RWPE1 (cell line): Measurements from ENCODE around the gene CD300LB.

ENCODE experiments used
- CTCF ChIA-PET: fragments of 350-600 bp; sonication (Branson Sonifier 250); formaldehyde crosslinking; extraction: SDS; loops from one replicate; lab custom pipeline; 2021; lab: Yijun Ruan, JAX
- POLR2A ChIA-PET: fragments of 400-600 bp; formaldehyde crosslinking; extraction: SDS; loops from one replicate; lab custom pipeline; 2020; ENCODE audit warnings: antibody characterized with exemption; ENCODE audit not compliant: low non-redundant PET; lab: Yijun Ruan, JAX
- DNase-seq: peaks from one replicate; pipeline ENCODE4 v3.0.0; 2012; ENCODE audit warnings: low spot score
- H3K27ac ChIP-seq: fragments of 450-650 bp; 2 replicates; pipeline ENCODE4 v1.5.1; 2017
- CTCF ChIP-seq: fragments of 450-650 bp; conservative IDR thresholded peaks from 2 replicates; pipeline ENCODE4 v1.5.1; 2017; ENCODE audit warnings: low read depth, mild to moderate bottlenecking

Gene CD300LB

DNA sequence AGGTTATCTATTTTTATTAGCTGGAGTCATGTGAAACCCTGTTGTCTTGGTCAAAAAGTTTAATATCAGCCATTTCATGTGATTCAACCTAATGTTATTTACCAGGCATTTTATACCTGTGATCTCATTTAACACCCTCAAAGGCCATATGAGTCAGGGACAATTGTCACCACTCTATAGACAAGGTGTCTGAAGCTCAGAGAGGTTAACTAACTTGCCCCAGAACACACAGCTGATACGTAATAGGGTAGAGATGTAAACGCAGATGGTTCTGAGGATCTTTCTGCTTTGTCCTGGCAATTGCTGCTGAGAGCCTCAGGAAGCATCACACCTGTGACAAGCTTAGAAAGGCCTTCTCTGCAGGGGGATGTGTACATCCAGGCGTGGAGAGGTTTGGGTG lies 59.9 kb downstream of the CD300LB start:
- no peak overlapping the region for H3K27ac ChIP-seq
- POLR2A ChIA-PET, result no interaction called here
- no peak for TF ChIP-seq CTCF
- DNase-seq, result no peak
- CTCF ChIA-PET, result interaction anchor here (0.7 kb wide), 1 partner anchor 8 kb away, joined by 4 read pairs; no protein-coding TSS in a partner anchor
